ENCODE data around the gene CAMP. TPM values are rescaled to one million over a fixed set of nuclear protein-coding genes. Genes with fewer than 3 reads are reported as not detected.

Gene CAMP
- not detected for total RNA-seq

DNA sequence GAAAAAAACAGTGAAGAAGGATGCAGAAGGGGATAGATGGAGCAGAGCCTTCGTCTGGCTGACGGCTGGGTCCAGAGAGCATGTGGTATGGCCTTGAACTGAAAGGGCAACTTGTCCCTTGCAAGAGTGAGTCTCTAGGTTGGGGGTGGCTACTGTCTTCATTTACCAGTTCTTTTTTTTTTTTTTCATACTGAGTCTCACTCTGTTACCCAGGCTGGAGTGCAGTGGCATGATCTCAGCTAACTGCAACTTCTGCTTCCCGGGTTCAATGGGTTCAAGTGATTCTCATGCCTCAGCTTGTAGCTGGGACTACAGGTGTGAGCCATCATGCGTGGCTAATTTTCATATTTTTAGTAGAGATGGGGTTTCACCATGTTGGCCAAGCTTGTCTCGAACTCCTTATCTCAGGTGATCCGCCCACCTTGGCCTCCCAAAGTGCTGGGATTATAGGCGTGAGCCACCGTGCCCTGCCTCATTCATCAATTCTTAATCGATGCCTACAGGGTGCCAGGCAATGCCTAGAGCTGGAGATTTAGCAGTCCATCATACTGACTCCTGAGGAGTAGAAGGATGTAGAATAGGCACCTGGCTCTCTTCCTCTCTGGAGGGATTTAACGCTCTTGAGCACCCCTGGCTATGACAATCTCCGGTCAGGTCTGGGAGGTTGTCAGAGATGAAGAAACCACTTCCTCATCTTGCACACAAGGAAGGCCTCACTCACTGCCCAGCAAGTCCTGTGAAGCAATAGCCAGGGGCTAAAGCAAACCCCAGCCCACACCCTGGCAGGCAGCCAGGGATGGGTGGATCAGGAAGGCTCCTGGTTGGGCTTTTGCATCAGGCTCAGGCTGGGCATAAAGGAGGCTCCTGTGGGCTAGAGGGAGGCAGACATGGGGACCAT, at the start of gene CAMP:
CAMP (plus strand) TSS at position 880 of the 898 bp plus-strand sequence; CDS start at position 897, 17 bp downstream.
- no peaks in the 10 kb centered on the region for H3K4me1 ChIP-seq
- intact Hi-C loops (cut with DNase I; ENCODE audit: low total_unique reads) = no loop called here
- no peak within 1 kb of the TSS for H3K27ac ChIP-seq
- 73 to 75% methylated on average over 4 to 11 of the region's 11 CpGs for WGBS, 2 donors (ENCODE audit: low coverage in 1 of 2)
- in situ Hi-C loops (cut with MboI; ENCODE audit: low pct_ligation_motif_present in 1 of 4, low pct_unique_long_range_greater_than_20kb in 1 of 4, low sequenced_read_pairs in 3 of 4) = no loop called here
- DNase-seq = peak; percentile 54
- no peak for TF ChIP-seq CTCF (IDR thresholded peaks at IDR 0.05)
- TF ChIP-seq POLR2A (IDR thresholded peaks at IDR 0.05) = no peak
- TF ChIP-seq POLR2AphosphoS5 (IDR thresholded peaks at IDR 0.05) = no peak
- TF ChIP-seq EP300 (IDR thresholded peaks at IDR 0.05; ENCODE audit: low read depth) = no peak
- H3K9me3 ChIP-seq = no peaks in the 10 kb centered on the region
- H3K36me3 ChIP-seq = no peaks in the 10 kb centered on the region
- H3K4me3 ChIP-seq = no peak within 1 kb of the TSS
- H3K27me3 ChIP-seq = no peaks in the 10 kb centered on the region

DNA sequence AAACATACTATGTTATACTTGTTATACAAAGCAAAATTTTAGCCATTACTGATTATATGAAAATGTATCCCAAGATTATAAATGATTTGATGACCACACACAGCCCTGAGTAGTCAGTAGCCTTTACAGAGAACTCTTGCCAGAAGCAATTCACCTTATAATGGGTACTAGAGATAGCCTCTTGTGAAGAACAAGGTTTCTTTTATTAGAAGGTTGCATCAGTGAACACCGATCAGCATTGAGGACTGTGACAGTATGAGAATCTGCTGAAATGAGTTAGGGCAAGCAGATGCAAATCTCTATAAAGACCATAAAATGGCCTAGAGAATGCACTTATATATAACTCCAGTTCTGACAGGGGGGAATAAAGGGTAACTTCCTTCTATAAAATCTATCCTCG, 45.2 kb upstream of the CAMP start:
- no peak for TF ChIP-seq POLR2A (IDR thresholded peaks at IDR 0.05)
- no peak for TF ChIP-seq CTCF (IDR thresholded peaks at IDR 0.05)
- TF ChIP-seq POLR2AphosphoS5 (IDR thresholded peaks at IDR 0.05) = no peak
- no peak for TF ChIP-seq EP300 (IDR thresholded peaks at IDR 0.05; ENCODE audit: low read depth)
- H3K4me1 ChIP-seq = no peaks in the 10 kb centered on the region
- in situ Hi-C loops (cut with MboI; ENCODE audit: low pct_ligation_motif_present in 1 of 4, low pct_unique_long_range_greater_than_20kb in 1 of 4, low sequenced_read_pairs in 3 of 4) = no loop called here
- peaks cover 0 to 3% (median 0%) of the 10 kb centered on the region in 4 donors for H3K36me3 ChIP-seq
- H3K4me3 ChIP-seq = no peak overlapping the region
- no peak for DNase-seq
- H3K27me3 ChIP-seq = no peaks in the 10 kb centered on the region
- no peak overlapping the region for H3K27ac ChIP-seq
- 89 to 91% methylated on average over 2 of the region's 2 CpGs for WGBS, 2 donors (ENCODE audit: low coverage in 1 of 2)
- intact Hi-C loops (cut with DNase I; ENCODE audit: low total_unique reads) = no loop called here
- H3K9me3 ChIP-seq = no peaks in the 10 kb centered on the region

DNA sequence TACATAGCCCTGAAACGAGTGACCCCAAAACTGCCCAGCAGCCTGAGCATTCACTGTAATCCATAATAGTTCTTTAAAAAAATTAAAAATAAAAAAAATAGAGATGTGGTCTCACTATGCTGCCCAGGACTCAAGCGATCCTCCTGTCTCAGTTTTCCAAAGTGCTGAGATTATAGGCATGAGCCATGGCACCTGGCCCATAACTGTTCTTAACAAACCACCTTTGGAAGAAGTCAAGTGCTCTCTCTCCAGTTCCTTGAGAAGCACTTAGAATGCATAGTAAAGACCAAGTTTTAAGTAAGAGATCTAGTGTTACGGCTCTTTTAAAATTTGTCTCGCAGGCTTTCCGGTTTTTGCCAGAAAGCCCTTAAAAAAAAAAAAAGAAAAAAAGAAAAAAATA, 43.3 kb upstream of the CAMP start:
- Histone ChIP-seq H3K4me1 (no peaks in the 10 kb centered on the region), H3K4me3 (no peak overlapping the region), H3K36me3 (peaks cover 0 to 3% (median 0%) of the 10 kb centered on the region in 4 donors), H3K27me3 (no peaks in the 10 kb centered on the region), H3K27ac (no peak overlapping the region), H3K9me3 (no peaks in the 10 kb centered on the region)
- intact Hi-C loops (cut with DNase I; ENCODE audit: low total_unique reads) = no loop called here
- TF ChIP-seq POLR2AphosphoS5 (IDR thresholded peaks at IDR 0.05) (no peak), EP300 (IDR thresholded peaks at IDR 0.05; ENCODE audit: low read depth) (no peak), POLR2A (IDR thresholded peaks at IDR 0.05) (no peak), CTCF (IDR thresholded peaks at IDR 0.05) (no peak)
- 96 to 97% methylated on average over 4 to 5 of the region's 5 CpGs for WGBS, 2 donors (ENCODE audit: low coverage in 1 of 2)
- DNase-seq = no peak
- in situ Hi-C loops (cut with MboI; ENCODE audit: low pct_ligation_motif_present in 1 of 4, low pct_unique_long_range_greater_than_20kb in 1 of 4, low sequenced_read_pairs in 3 of 4) = no loop called here

DNA sequence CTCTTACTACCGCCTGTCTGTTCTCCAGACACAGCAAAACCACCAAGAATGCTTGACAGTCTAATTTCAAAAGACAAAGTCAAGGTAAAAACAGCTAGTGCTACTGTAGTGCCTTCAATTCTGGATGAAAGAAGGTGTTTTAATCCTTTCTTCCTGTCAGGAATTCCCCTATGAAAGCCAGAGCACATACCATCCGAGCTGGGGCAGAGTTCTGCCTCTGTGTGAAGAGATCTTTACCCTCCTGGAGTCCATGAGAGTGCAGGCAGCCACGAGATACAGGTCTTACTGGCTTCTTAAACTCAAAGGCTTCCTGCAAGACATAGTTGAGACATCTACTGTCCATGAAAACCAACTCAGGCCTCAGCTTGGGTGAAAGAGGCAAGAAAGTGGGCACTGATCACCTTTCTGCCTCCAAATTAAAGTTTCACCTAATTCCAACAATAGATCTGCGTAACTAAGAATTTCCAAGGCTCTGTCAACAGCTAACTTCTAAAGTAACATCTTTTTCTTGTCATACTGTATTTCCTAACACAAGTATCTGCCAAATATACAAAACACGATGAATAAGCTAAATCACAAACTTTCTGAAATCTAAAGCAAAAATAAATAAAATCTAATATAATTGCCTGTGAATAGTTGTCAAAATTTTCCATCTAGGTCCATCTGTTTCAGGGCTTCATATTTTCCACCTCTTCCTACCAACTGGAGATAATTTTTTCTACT, 42.6 kb upstream of the CAMP start:
- intact Hi-C loops (cut with DNase I; ENCODE audit: low total_unique reads) = no loop called here
- TF ChIP-seq POLR2A (IDR thresholded peaks at IDR 0.05) (no peak), CTCF (IDR thresholded peaks at IDR 0.05) (no peak), POLR2AphosphoS5 (IDR thresholded peaks at IDR 0.05) (no peak), EP300 (IDR thresholded peaks at IDR 0.05; ENCODE audit: low read depth) (no peak)
- Histone ChIP-seq H3K9me3 (no peaks in the 10 kb centered on the region), H3K27me3 (no peaks in the 10 kb centered on the region), H3K4me1 (peaks cover 0 to 3% (median 0%) of the 10 kb centered on the region in 4 donors), H3K36me3 (peaks cover 0 to 3% (median 0%) of the 10 kb centered on the region in 4 donors), H3K27ac (no peak overlapping the region), H3K4me3 (no peak overlapping the region)
- WGBS, 2 donors (ENCODE audit: low coverage in 1 of 2) = 89 to 95% methylated on average over 2 to 5 of the region's 5 CpGs
- DNase-seq = no peak
- in situ Hi-C loops (cut with MboI; ENCODE audit: low pct_ligation_motif_present in 1 of 4, low pct_unique_long_range_greater_than_20kb in 1 of 4, low sequenced_read_pairs in 3 of 4) = no loop called here
